SK-N-SH (cell line): ENCODE results near the gene RAB17.

Experiments
- EP300 ChIP-seq, 2 experiments: IDR thresholded peaks; 2 replicates each; pipeline versions ENCODE4 v1.4.0 to v1.6.1; 2012; ENCODE audit warnings: borderline replicate concordance in 1 of 2, low read depth in 1 of 2, low read length in 1 of 2
- SIN3A ChIP-seq: IDR thresholded peaks from 2 replicates; pipeline ENCODE4 v1.6.1; 2012; ENCODE audit warnings: low read depth, mild to moderate bottlenecking, low read length, moderate library complexity, borderline replicate concordance
- YY1 ChIP-seq: IDR thresholded peaks from 2 replicates; pipeline ENCODE4 v1.4.0; 2012; ENCODE audit warnings: low read depth, mild to moderate bottlenecking
- TF ChIP-seq, protein P1 (sequence below): fragments of 200-600 bp; sonication (generic); IDR thresholded peaks from 2 replicates; pipeline ENCODE4 v1.6.1; 2017; ENCODE audit warnings: antibody characterized with exemption, mild to moderate bottlenecking, moderate library complexity
- TF ChIP-seq, protein P2 (sequence below): IDR thresholded peaks from 2 replicates; pipeline ENCODE4 v1.4.0; 2012; ENCODE audit warnings: low read depth, borderline replicate concordance
- TF ChIP-seq, protein P3 (sequence below): IDR thresholded peaks from 2 replicates; pipeline ENCODE4 v1.6.1; 2012; ENCODE audit warnings: mild to moderate bottlenecking, low read depth, low read length, moderate library complexity

DNA sequence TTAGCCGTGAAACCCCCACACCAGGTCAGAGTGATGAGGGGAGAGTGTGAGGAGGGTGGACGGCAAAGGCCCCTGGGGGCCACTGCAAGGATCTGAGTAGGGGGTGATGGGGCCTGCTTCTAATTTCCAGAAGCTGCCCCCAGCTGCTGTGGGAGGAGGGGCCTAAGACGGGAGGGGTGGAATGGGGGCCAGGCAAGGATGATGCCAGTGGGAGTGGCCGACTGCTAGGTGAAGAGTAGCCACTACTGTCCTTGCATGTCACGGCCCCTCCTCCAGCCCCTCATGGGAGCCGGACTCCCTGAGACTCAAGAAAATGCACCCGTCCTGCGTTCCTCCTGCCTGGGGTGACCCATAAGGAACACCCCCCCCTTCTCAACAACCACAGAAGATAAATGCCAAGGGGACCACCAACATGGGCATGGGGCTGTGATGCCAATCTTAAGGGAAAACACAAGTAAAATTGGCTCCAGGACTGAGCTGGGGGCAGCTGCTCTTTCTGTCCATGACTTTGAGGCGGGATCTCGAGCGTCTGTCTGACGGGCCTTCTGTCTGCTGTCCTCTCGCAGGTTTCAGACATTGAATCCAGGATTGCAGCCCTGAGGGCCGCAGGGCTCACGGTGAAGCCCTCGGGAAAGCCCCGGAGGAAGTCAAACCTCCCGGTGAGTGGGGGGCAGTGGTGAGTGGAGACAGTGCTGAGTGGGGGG is 48.4 kb downstream of the RAB17 start:
- TF ChIP-seq, protein P1, sequence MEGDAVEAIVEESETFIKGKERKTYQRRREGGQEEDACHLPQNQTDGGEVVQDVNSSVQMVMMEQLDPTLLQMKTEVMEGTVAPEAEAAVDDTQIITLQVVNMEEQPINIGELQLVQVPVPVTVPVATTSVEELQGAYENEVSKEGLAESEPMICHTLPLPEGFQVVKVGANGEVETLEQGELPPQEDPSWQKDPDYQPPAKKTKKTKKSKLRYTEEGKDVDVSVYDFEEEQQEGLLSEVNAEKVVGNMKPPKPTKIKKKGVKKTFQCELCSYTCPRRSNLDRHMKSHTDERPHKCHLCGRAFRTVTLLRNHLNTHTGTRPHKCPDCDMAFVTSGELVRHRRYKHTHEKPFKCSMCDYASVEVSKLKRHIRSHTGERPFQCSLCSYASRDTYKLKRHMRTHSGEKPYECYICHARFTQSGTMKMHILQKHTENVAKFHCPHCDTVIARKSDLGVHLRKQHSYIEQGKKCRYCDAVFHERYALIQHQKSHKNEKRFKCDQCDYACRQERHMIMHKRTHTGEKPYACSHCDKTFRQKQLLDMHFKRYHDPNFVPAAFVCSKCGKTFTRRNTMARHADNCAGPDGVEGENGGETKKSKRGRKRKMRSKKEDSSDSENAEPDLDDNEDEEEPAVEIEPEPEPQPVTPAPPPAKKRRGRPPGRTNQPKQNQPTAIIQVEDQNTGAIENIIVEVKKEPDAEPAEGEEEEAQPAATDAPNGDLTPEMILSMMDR, result no peak
- TF ChIP-seq YY1 (no peak), EP300 (IDR thresholded peaks at IDR 0.05; ENCODE audit: borderline replicate concordance in 1 of 2, low read depth in 1 of 2, low read length in 1 of 2) (no peak), SIN3A (no peak)
- TF ChIP-seq, protein P2, sequence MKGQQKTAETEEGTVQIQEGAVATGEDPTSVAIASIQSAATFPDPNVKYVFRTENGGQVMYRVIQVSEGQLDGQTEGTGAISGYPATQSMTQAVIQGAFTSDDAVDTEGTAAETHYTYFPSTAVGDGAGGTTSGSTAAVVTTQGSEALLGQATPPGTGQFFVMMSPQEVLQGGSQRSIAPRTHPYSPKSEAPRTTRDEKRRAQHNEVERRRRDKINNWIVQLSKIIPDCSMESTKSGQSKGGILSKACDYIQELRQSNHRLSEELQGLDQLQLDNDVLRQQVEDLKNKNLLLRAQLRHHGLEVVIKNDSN, result no peak
- TF ChIP-seq, protein P3, sequence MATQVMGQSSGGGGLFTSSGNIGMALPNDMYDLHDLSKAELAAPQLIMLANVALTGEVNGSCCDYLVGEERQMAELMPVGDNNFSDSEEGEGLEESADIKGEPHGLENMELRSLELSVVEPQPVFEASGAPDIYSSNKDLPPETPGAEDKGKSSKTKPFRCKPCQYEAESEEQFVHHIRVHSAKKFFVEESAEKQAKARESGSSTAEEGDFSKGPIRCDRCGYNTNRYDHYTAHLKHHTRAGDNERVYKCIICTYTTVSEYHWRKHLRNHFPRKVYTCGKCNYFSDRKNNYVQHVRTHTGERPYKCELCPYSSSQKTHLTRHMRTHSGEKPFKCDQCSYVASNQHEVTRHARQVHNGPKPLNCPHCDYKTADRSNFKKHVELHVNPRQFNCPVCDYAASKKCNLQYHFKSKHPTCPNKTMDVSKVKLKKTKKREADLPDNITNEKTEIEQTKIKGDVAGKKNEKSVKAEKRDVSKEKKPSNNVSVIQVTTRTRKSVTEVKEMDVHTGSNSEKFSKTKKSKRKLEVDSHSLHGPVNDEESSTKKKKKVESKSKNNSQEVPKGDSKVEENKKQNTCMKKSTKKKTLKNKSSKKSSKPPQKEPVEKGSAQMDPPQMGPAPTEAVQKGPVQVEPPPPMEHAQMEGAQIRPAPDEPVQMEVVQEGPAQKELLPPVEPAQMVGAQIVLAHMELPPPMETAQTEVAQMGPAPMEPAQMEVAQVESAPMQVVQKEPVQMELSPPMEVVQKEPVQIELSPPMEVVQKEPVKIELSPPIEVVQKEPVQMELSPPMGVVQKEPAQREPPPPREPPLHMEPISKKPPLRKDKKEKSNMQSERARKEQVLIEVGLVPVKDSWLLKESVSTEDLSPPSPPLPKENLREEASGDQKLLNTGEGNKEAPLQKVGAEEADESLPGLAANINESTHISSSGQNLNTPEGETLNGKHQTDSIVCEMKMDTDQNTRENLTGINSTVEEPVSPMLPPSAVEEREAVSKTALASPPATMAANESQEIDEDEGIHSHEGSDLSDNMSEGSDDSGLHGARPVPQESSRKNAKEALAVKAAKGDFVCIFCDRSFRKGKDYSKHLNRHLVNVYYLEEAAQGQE, result no peak
